OCI-LY7 (cell line): ENCODE measurements around the gene CTDSPL.

ENCODE experiments used
- CTCF ChIP-seq: fragments of 200-600 bp; sonication (generic); conservative IDR thresholded peaks from 2 replicates; pipeline ENCODE4 v1.5.1; 2014; ENCODE audit warnings: mild to moderate bottlenecking, antibody characterized with exemption, low read length, moderate library complexity, mixed read lengths
- EZH2phosphoT487 ChIP-seq: fragments of 200-600 bp; sonication (generic); IDR thresholded peaks from 2 replicates; pipeline ENCODE4 v1.6.1; 2018; ENCODE audit warnings: low read depth, borderline replicate concordance, mild to moderate bottlenecking, mixed run types, antibody characterized with exemption, low read length, moderate library complexity, mixed read lengths

DNA sequence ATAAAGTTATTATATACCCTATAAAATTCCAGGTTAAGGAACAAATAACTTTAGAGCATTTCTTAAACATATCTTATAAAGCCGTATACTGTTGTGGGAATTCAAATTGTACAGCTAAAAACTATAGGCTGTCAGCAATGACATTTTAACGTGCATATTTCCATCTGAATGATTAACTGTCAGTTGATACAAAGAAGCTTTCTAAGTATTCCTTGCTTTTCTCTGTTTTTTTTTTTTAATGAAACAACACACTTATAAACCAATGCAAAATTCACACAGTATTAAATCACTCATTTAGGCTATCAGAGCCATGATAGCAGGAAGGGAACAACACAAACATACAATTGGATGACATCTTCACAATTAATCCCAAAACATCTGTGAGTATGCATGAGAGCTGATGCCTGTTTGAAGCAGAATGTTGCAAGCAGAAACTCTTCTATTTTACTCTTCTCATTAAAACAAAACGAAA is 61.9 kb downstream of the CTDSPL start:
- TF ChIP-seq CTCF (no peak), EZH2phosphoT487 (no peak)
